Glutamatergic neuron (in vitro differentiated cells): ENCODE measurements around the gene ARHGDIB. TPM values are rescaled to one million over a fixed set of nuclear protein-coding genes. Genes with fewer than 3 reads are reported as not detected.

Source experiments
- DNase-seq: peaks from one replicate; pipeline ENCODE4 v3.0.0; 2022
- H3K27ac Mint-ChIP-seq: one replicate; pipeline ENCODE4 v1.8.0; 2020; ENCODE audit warnings: mild to moderate bottlenecking, mixed read lengths, inconsistent platforms; ENCODE audit not compliant: unreplicated experiment
- H3K27me3 Mint-ChIP-seq: one replicate; pipeline ENCODE4 v1.8.0; 2020; ENCODE audit warnings: mild to moderate bottlenecking, moderate library complexity, mixed read lengths, inconsistent platforms; ENCODE audit not compliant: unreplicated experiment
- H3K36me3 Mint-ChIP-seq: one replicate; pipeline ENCODE4 v1.8.0; 2020; ENCODE audit warnings: mild to moderate bottlenecking, mixed read lengths, inconsistent platforms; ENCODE audit not compliant: unreplicated experiment
- H3K4me1 Mint-ChIP-seq: one replicate; pipeline ENCODE4 v1.8.0; 2020; ENCODE audit warnings: mild to moderate bottlenecking, low read depth, mixed read lengths, inconsistent platforms; ENCODE audit not compliant: unreplicated experiment
- H3K4me3 Mint-ChIP-seq: one replicate; pipeline ENCODE4 v1.8.0; 2020; ENCODE audit warnings: mild to moderate bottlenecking, mixed read lengths, inconsistent platforms; ENCODE audit not compliant: unreplicated experiment
- H3K9me3 Mint-ChIP-seq: one replicate; pipeline ENCODE4 v1.8.0; 2020; ENCODE audit warnings: mild to moderate bottlenecking, moderate library complexity, mixed read lengths, inconsistent platforms; ENCODE audit not compliant: unreplicated experiment
- CTCF ChIP-seq: fragments of 200-600 bp; sonication (generic); IDR thresholded peaks from one replicate; pipeline ENCODE4 v1.5.0; 2021; ENCODE audit not compliant: partially characterized antibody, unreplicated experiment
- total RNA-seq: library from RNA; stranded (reverse); fragmentation: NEBNext Ultra II Directional; extraction: Animal tissue kit (Norgen Biotek cat#: 25700); gene quantifications from one replicate; pipeline ENCODE4 v1.2.1, GENCODE V29; 2021; ENCODE audit not compliant: unreplicated experiment

Gene ARHGDIB
- total RNA-seq, 1 donor from 2014 or later = not detected

- Mint-ChIP-seq H3K9me3 (no peaks in the 10 kb centered on the region), H3K36me3 (no peaks in the 10 kb centered on the region), H3K27ac (no peak overlapping the region), H3K27me3 (no peaks in the 10 kb centered on the region), H3K4me3 (no peak overlapping the region), H3K4me1 (no peaks in the 10 kb centered on the region)
- no peak for TF ChIP-seq CTCF
- DNase-seq = no peak
Measured at GRCh38 chr12:14959126-14959440, 2.3 kb downstream of the ARHGDIB start.

DNA sequence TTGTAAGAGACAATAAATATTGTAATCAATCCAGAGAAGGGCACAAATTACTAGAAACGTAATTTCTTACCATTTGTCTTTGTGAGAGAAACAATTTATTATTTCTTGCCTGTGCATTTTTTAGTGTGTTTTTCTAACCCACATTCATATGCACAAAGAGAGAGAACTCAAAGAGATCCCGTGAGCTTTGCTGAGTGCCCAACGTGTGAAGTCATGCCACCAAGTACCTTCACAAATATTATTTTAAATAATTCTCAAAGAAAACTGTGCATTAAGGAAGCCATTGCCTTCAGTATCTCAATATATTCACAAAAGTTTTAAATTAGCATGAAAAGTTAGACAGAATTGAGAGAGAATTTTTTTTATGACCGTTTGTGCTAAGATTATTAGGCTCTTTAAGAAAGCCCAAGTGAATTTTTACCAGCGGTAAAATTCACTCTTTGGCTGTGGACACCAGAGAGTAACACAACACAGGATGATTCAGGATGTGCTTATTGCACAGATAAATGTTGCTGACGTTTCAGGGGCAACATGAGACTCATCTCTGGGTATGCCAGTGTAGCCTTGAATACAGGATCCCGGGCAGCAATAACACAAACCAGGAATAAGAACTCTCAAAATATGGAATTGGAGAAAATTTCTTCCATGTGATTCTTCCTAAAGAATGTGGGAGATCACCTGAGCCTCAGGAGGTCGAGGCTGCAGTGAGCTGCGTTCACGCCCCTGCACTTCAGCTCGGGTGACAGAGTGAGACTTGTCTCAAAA lies 2.9 kb downstream of the ARHGDIB start:
- H3K27me3 Mint-ChIP-seq = no peaks in the 10 kb centered on the region
- H3K4me3 Mint-ChIP-seq = no peak overlapping the region
- no peak for TF ChIP-seq CTCF
- H3K27ac Mint-ChIP-seq = no peak overlapping the region
- H3K9me3 Mint-ChIP-seq = no peaks in the 10 kb centered on the region
- H3K4me1 Mint-ChIP-seq = no peaks in the 10 kb centered on the region
- no peak for DNase-seq
- H3K36me3 Mint-ChIP-seq = no peaks in the 10 kb centered on the region

GRCh38 chr12:14957551-14958168 lies 3.7 kb downstream of the ARHGDIB start:
- no peak for TF ChIP-seq CTCF
- H3K4me3 Mint-ChIP-seq = no peak overlapping the region
- H3K36me3 Mint-ChIP-seq = no peaks in the 10 kb centered on the region
- H3K4me1 Mint-ChIP-seq = no peaks in the 10 kb centered on the region
- no peak overlapping the region for H3K27ac Mint-ChIP-seq
- no peaks in the 10 kb centered on the region for H3K27me3 Mint-ChIP-seq
- DNase-seq = no peak
- H3K9me3 Mint-ChIP-seq = no peaks in the 10 kb centered on the region

DNA sequence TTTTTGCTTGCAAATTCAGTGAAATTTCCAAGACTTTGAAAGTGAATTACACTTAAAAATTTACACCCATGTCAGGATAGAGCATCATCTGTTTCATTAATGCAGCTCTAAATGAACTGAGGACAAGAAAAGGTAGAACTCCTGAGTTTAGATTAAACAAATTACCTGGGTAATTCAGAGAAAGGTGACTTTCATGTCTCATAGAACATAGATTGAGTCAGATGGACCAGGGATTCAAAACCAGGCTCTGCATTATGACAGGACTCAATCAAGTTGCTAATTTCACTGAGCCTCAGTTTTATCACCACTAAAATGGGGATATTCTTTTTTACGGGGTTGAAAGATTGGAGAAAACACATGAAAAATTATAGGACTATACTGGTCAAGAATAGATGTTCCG lies 4.5 kb downstream of the ARHGDIB start:
- no peaks in the 10 kb centered on the region for H3K27me3 Mint-ChIP-seq
- DNase-seq = no peak
- H3K36me3 Mint-ChIP-seq = no peaks in the 10 kb centered on the region
- no peaks in the 10 kb centered on the region for H3K9me3 Mint-ChIP-seq
- no peak for TF ChIP-seq CTCF
- H3K27ac Mint-ChIP-seq = no peak overlapping the region
- H3K4me1 Mint-ChIP-seq = no peaks in the 10 kb centered on the region
- H3K4me3 Mint-ChIP-seq = no peak overlapping the region
